Dermis blood vessel endothelial cell (primary cell): ENCODE data around the gene POLDIP3. TPM values are rescaled to one million over a fixed set of nuclear protein-coding genes. Genes with fewer than 3 reads are reported as not detected.
"Not testable (repeated sequence)": the region's sequence is repeated elsewhere in the genome, so short reads cannot be mapped to it uniquely, and the experiment has no call there.

Source experiments
- DNase-seq: peaks from one replicate; pipeline ENCODE4 v3.0.0; 2010
- total RNA-seq: library from RNA; depleted of rRNA; stranded (reverse); fragments of >200 nt; gene quantifications from 2 replicates; pipeline ENCODE4 v1.2.3, GENCODE V29; 2014

POLDIP3 gene
- total RNA-seq, 1 donor from 2014 or later, result 27.9 TPM

DNA sequence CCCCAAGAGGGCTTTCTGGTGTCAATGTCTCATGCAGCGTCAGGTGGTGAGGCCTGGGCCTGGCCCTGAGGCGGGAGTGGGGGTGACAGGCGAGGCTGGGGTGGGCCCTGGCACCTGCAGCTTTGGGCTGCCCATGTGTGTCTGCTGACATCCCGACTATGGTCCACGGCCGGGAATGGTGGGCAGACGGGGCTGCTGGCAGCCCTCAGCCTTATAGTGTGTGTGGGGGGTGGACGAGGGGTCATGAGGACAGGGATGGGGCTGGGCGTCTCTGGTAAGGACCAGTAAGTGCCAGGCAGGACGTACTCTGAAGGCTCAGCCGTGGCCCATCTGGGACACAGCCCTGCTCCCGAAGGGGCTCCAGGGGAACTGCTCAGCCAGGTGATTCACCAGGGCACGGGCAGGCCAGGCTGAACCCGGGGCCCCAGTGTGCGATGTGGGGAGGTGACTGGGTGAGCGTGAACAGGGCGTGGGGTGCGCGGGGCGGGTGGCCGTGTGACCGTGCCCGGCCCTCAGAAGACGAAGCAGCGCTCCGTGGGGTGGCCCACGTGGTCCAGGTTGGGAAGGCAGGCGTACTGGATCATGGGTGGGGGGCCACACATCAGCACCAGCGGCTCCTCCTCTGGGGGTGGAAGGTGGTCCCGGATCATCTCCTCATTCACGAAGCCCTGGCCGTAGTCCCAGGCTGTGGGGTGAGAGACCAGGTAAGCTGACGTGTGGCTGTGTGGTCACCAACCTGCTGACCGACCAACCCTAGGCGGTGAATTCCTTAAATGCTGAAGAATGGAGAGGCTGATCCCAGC, 4.8 kb upstream of the POLDIP3 start:
- no peak for DNase-seq

DNA sequence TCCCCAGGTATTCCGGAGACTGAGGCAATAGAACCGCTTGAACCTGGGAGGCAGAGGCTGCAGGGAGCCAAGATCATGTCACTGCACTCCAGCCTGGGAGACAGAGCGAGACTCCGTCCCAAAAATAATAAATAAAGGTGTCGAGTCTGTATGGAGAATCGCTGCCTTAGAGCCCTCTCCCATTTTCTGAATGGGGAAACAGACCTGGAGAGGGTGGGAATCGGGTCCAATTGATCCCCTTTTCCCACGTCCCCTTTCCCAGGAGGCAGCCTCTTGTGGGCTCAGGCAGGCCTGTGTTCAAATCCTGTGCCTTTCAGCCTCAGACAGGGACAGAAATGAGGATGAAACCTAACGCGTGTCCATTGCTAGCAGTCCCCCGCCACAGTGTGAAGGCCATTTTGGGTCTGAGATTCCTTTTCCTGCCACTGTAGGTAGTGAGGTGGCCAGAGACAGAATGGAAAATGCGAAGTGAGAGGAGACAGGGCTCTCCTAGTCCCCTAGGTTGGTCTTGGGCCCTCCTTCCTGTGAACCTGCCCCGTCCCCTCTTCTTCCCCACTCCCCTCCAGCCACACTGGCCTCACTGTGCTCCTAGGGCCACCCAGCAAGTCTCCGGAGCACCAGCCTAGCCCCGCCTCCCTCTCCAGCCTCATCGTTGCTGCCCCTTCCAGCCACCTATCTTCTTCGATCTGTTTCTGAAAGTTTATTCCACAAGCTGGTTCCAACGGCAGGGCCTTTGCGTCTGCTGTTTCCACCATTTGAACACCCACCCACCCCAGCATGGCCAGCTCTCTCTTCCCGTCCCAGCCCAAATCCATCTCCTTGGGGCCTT, 2.7 kb upstream of the POLDIP3 start:
- DNase-seq, result no peak

GRCh38 chr22:42615860-42616175, 1.1 kb upstream of the POLDIP3 start:
- DNase-seq, result not testable (repeated sequence)

GRCh38 chr22:42615092-42615859, 593 bp upstream of the POLDIP3 start:
- peak; percentile 98 for DNase-seq

- DNase-seq, result peak; percentile 51
Observed at GRCh38 chr22:42613872-42614301, 796 bp downstream of the POLDIP3 start.

GRCh38 chr22:42612336-42612735, 2.3 kb downstream of the POLDIP3 start:
- no peak for DNase-seq

GRCh38 chr22:42611051-42611450, 3.6 kb downstream of the POLDIP3 start:
- no peak for DNase-seq

GRCh38 chr22:42610186-42610585, 4.5 kb downstream of the POLDIP3 start:
- no peak for DNase-seq

DNA sequence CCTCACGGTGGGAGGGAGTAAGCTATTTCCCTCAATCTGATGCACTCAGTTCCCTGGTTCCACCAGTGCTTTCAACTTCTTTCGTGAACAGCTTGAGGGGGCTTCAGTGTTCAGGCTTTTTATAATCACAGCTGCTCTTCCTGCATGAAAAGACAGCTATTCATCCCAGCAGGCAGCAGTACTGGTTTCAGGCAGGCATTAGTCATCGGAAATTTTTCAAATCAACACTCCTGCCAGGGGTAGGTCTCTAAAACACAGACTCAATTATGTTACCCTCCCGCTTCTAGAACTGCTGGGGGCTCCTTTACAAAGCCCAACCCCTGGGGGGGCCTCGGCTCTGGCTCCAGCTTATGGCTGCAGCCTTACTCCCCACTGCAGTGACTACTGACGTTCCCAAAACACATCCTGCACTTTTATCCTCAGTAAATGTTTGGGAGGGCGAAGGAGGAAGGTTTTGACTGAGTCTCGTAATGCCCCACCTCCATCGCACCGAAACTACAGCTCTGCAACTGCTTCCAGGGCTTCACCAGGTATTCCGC, 5.8 kb downstream of the POLDIP3 start:
- peak; percentile 72 for DNase-seq

- no peak for DNase-seq
Observed at GRCh38 chr22:42608136-42608822, 6.4 kb downstream of the POLDIP3 start.

GRCh38 chr22:42607641-42608040, 7.0 kb downstream of the POLDIP3 start:
- DNase-seq, result not testable (repeated sequence)

GRCh38 chr22:42604403-42604802, 10.3 kb downstream of the POLDIP3 start:
- no peak for DNase-seq

- no peak for DNase-seq
Observed at GRCh38 chr22:42603427-42603826, 11.3 kb downstream of the POLDIP3 start.

DNA sequence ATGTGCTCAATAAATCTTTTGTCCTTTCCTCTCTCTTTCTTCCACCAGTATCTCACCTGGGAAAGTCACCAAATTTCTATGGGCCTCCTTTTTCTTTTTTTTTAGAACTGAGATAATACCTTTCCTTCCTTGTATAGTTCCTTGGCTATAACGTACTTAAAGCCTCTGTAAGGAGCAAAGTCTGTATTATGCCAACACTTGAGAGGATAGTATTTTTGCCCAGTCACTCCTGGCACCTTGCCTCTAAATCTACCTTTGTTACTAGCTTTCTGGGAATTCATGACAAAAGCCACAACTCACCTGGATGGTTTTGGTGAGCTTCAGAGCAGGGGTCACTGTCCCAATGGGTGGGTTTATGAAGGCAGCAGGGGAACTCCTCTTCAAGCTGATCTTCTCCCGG, 12.2 kb downstream of the POLDIP3 start:
- DNase-seq, result no peak

GRCh38 chr22:42601879-42602465, 12.7 kb downstream of the POLDIP3 start:
- DNase-seq, result no peak

DNA sequence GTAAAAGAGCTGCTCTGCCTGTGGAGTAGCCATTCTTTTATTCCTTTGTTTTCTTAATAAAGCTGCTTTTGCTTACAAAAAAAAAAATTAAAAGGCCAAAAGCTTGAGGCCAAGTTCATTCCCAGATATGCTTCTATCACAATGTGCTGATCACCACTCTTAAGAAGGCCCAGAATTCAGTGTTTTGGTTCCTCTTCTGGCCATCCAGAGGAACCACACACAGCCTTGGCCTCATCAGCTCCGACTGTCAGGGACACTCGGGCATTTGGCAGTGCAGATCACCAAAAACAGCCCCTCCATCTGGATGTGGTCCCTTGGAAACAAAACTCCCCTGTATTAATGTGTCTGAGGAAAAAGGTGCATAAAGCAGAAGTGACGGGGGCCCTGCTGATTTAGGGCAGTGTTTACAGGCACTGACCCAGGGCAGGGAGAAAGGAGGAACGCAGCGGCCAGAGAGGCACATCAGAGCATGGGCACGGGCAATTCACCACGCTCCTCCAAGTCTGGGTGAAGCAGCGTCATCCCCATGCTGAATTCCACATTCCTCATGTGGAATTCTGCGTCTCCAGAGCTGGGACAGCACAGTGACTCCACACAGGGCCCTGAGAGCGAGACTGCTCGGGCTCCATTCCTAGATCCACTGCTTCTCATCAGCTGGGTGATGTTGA, 17.7 kb downstream of the POLDIP3 start:
- no peak for DNase-seq

- DNase-seq, result no peak
Observed at GRCh38 chr22:42596336-42596735, 18.3 kb downstream of the POLDIP3 start.

- DNase-seq, result no peak
Observed at GRCh38 chr22:42595434-42595833, 19.2 kb downstream of the POLDIP3 start.

- no peak for DNase-seq
Observed at GRCh38 chr22:42591987-42592386, 22.7 kb downstream of the POLDIP3 start.

DNA sequence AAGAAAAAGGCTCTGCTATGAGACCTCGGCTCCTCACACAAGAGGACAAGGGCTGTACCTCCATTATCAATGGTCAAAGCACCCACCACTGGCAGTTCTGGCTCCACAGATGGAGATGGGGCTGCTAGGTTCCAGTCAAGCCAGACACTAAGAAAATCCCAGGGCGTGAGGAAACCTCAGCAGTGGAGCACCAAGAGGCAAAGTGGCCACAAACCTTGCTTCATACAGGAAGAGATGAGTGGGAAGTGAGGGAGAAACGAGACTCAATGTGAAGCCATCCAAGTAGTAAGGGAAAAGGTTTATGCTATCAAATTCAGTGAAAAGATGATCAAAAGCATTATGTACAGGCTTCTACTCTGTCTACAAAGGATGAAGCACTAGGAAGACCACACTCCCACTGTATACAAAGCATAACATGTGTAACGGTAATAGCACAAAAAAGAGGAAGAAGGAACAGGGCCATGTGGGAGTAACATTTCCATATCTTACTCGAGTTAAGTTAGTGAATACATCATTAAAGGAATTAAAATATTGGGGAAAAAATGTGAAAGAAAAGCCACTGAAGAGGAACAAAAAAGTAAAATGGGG, 27.0 kb downstream of the POLDIP3 start:
- no peak for DNase-seq

GRCh38 chr22:42586381-42586780, 28.3 kb downstream of the POLDIP3 start:
- DNase-seq, result no peak
